HCT116 (cell line): ENCODE results near the gene CXXC5. TPM values are rescaled to one million over a fixed set of nuclear protein-coding genes. Genes with fewer than 3 reads are reported as not detected.

Experiments
- ATAC-seq: fragments of 200-7000 bp; cut with Tn5 transposase; 2 replicates; pipeline ENCODE4 v1.9.1; 2020; ENCODE audit warnings: mild to moderate bottlenecking, moderate library complexity
- BruUV-seq: library from RNA; stranded (reverse); fragments of 400-500 nt; replicated peaks from 2 replicates; lab custom pipeline; 2021; lab: Mats Ljungman, UMichigan
- CTCF ChIA-PET: fragments of 300-600 bp; sonication (Branson Sonifier 250); formaldehyde crosslinking; loops from one replicate; lab custom pipeline; 2021; ENCODE audit warnings: antibody characterized with exemption; lab: Charles Lee
- POLR2A ChIA-PET: fragments of 300-600, 350-600 bp; sonication (Branson Sonifier 250); formaldehyde crosslinking; loops from one replicate; lab custom pipeline; 2021; ENCODE audit warnings: antibody characterized with exemption; lab: Charles Lee
- RAD21 ChIA-PET, 2 experiments: fragments of 300-600 bp; sonication (Branson Sonifier 250); formaldehyde crosslinking; loops; one replicate each; lab custom pipeline; 2023; ENCODE audit warnings: low total read pairs in 2 of 2; ENCODE audit not compliant: uncharacterized antibody in 2 of 2, unreplicated experiment in 2 of 2, low non-redundant PET in 1 of 2; lab: Charles Lee
- DNase-seq: peaks from one replicate; pipeline ENCODE4 v3.0.0-alpha.2; 2010; ENCODE audit warnings: low read depth, low spot score
- H2AFZ ChIP-seq: fragments of 200-600 bp; shearing (Covaris generic), sonication (generic); 2 replicates; pipeline ENCODE4 v1.6.1; 2017; ENCODE audit warnings: low read depth, mixed run types, mixed read lengths, antibody characterized with exemption, low read length; ENCODE audit not compliant: poor library complexity, severe bottlenecking
- H3K27ac ChIP-seq: 2 replicates; pipeline ENCODE4 v1.5.1; 2012; ENCODE audit warnings: low read depth, low read length
- H3K27me3 ChIP-seq: fragments of 200-600 bp; sonication (generic); 2 replicates; pipeline ENCODE4 v1.6.1; 2016; ENCODE audit warnings: mixed run types, low read length, mixed read lengths; ENCODE audit not compliant: insufficient read depth
- H3K36me3 ChIP-seq, 2 experiments: fragments of 200-500 bp in 1 of 2; fragments of 200-600 bp in 1 of 2; sonication (Bioruptor generic) in 1 of 2; sonication (generic) in 1 of 2; 2 replicates each; pipeline versions ENCODE4 v1.5.1 to v1.6.1; 2014 to 2016; ENCODE audit warnings: low read length in 2 of 2, inconsistent platforms in 1 of 2, mixed read lengths in 1 of 2, mixed run types in 1 of 2; ENCODE audit not compliant: insufficient read depth in 2 of 2, control insufficient read depth in 1 of 2
- H3K4me1 ChIP-seq, 2 experiments: fragments of 200-600 bp in 1 of 2; sonication (generic) in 1 of 2; 2 replicates each; pipeline versions ENCODE4 v1.5.1 to v1.6.1; 2012 to 2017; ENCODE audit warnings: low read length in 2 of 2, inconsistent platforms in 1 of 2, mild to moderate bottlenecking in 1 of 2, mixed read lengths in 1 of 2, mixed run types in 1 of 2, moderate library complexity in 1 of 2; ENCODE audit not compliant: insufficient read depth in 2 of 2, control insufficient read depth in 1 of 2
- H3K4me2 ChIP-seq: fragments of 200-600 bp; sonication (generic); 2 replicates; pipeline ENCODE4 v1.6.1; 2017; ENCODE audit warnings: mixed run types, low read length, mixed read lengths
- H3K4me3 ChIP-seq, 2 experiments: fragments of 200-600 bp in 1 of 2; sonication (generic) in 1 of 2; replicated peaks in 1 of 2; 2 replicates each; pipeline ENCODE4 v1.5.1; 2011 to 2016; ENCODE audit warnings: low read length in 2 of 2, control low read depth in 1 of 2, low read depth in 1 of 2, mild to moderate bottlenecking in 1 of 2, mixed read lengths in 1 of 2, mixed run types in 1 of 2
- H3K79me2 ChIP-seq: fragments of 200-600 bp; sonication (generic); 2 replicates; pipeline ENCODE4 v1.6.1; 2017; ENCODE audit warnings: mild to moderate bottlenecking, mixed run types, low read length, moderate library complexity, mixed read lengths; ENCODE audit not compliant: insufficient read depth
- H3K9ac ChIP-seq: fragments of 200-600 bp; sonication (generic); 2 replicates; pipeline ENCODE4 v1.6.1; 2016; ENCODE audit warnings: low read length, mixed read lengths
- H3K9me2 ChIP-seq: fragments of 200-600 bp; sonication (generic), shearing (Covaris generic); 2 replicates; pipeline ENCODE4 v1.6.1; 2017; ENCODE audit warnings: mixed run types, mild to moderate bottlenecking, moderate library complexity; ENCODE audit not compliant: insufficient read depth
- H3K9me3 ChIP-seq, 2 experiments: fragments of 200-500 bp in 1 of 2; fragments of 200-600 bp in 1 of 2; sonication (Bioruptor generic) in 1 of 2; sonication (generic) in 1 of 2; 2 replicates each; pipeline ENCODE4 v1.6.1; 2014 to 2017; ENCODE audit warnings: low read length in 2 of 2, mixed read lengths in 2 of 2, inconsistent platforms in 1 of 2, low read depth in 1 of 2, mild to moderate bottlenecking in 1 of 2, mixed run types in 1 of 2, moderate library complexity in 1 of 2; ENCODE audit not compliant: control insufficient read depth in 1 of 2, insufficient read depth in 1 of 2
- H4K20me1 ChIP-seq: fragments of 200-600 bp; sonication (generic), shearing (Covaris generic); 2 replicates; pipeline ENCODE4 v1.6.1; 2017; ENCODE audit warnings: mixed run types, mild to moderate bottlenecking, moderate library complexity; ENCODE audit not compliant: insufficient read depth
- CBX3 ChIP-seq: IDR thresholded peaks from 2 replicates; pipeline ENCODE4 v1.6.1; 2012; ENCODE audit warnings: low read depth
- CEBPB ChIP-seq: IDR thresholded peaks from 2 replicates; pipeline ENCODE4 v1.6.1; 2012; ENCODE audit warnings: low read depth
- ELF1 ChIP-seq: IDR thresholded peaks from 2 replicates; pipeline ENCODE4 v1.6.1; 2012; ENCODE audit warnings: low read depth, borderline replicate concordance
- FOSL1 ChIP-seq: IDR thresholded peaks from 2 replicates; pipeline ENCODE4 v1.6.1; 2012; ENCODE audit warnings: low read depth
- JUND ChIP-seq: IDR thresholded peaks from 2 replicates; pipeline ENCODE4 v1.6.1; 2012
- POLR2AphosphoS5 ChIP-seq: IDR thresholded peaks from 2 replicates; pipeline ENCODE4 v1.6.1; 2011; ENCODE audit warnings: mild to moderate bottlenecking, low read depth, low read length, moderate library complexity
- SIN3A ChIP-seq: IDR thresholded peaks from 2 replicates; pipeline ENCODE4 v1.6.1; 2012; ENCODE audit warnings: low read depth
- SP1 ChIP-seq: IDR thresholded peaks from 2 replicates; pipeline ENCODE4 v1.6.1; 2012; ENCODE audit warnings: low read depth
- SRF ChIP-seq: IDR thresholded peaks from 2 replicates; pipeline ENCODE4 v1.6.1; 2012; ENCODE audit warnings: low read depth
- TCF7L2 ChIP-seq: IDR thresholded peaks from 2 replicates; pipeline ENCODE4 v1.7.0; 2011; ENCODE audit warnings: borderline replicate concordance, inconsistent platforms; ENCODE audit not compliant: insufficient read depth, insufficient read length; ENCODE audit errors: extremely low read depth
- ZNF274 ChIP-seq: fragments of 200-500 bp; sonication (Bioruptor generic); IDR thresholded peaks from 2 replicates; pipeline ENCODE4 v1.6.1; 2014; ENCODE audit warnings: mild to moderate bottlenecking, low read depth, low read length, inconsistent platforms
- intact Hi-C: fragments of 100-400 bp; cut with micrococcal nuclease; formaldehyde crosslinking; loops from 2 replicates; pipeline ENCODE4 v1.10.0; 2022
- total RNA-seq: library from RNA; stranded (reverse); gene quantifications from one replicate; pipeline ENCODE4 v1.2.1, GENCODE V29; 2021; ENCODE audit not compliant: unreplicated experiment
- TF ChIP-seq, protein P1 (sequence below), 3 experiments: fragments of 200-600 bp in 1 of 3; sonication (generic) in 1 of 3; IDR thresholded peaks in 2 of 3; conservative IDR thresholded peaks in 1 of 3; 2 replicates each; pipeline ENCODE4 v1.5.1; 2012 to 2017; ENCODE audit warnings: low read depth in 2 of 3, low read length in 2 of 3, antibody characterized with exemption in 1 of 3, borderline replicate concordance in 1 of 3, control low read depth in 1 of 3, mild to moderate bottlenecking in 1 of 3, mixed read lengths in 1 of 3, mixed run types in 1 of 3, moderate library complexity in 1 of 3; ENCODE audit not compliant: insufficient read depth in 1 of 3
- TF ChIP-seq, protein P2 (sequence below): IDR thresholded peaks from 2 replicates; pipeline ENCODE4 v1.6.1; 2011; ENCODE audit warnings: mild to moderate bottlenecking, low read length, moderate library complexity; ENCODE audit not compliant: insufficient replicate concordance; ENCODE audit errors: extremely low read depth

The CXXC5 gene
- total RNA-seq, 1 experiment from 2014 or later, result 43.1 TPM

DNA sequence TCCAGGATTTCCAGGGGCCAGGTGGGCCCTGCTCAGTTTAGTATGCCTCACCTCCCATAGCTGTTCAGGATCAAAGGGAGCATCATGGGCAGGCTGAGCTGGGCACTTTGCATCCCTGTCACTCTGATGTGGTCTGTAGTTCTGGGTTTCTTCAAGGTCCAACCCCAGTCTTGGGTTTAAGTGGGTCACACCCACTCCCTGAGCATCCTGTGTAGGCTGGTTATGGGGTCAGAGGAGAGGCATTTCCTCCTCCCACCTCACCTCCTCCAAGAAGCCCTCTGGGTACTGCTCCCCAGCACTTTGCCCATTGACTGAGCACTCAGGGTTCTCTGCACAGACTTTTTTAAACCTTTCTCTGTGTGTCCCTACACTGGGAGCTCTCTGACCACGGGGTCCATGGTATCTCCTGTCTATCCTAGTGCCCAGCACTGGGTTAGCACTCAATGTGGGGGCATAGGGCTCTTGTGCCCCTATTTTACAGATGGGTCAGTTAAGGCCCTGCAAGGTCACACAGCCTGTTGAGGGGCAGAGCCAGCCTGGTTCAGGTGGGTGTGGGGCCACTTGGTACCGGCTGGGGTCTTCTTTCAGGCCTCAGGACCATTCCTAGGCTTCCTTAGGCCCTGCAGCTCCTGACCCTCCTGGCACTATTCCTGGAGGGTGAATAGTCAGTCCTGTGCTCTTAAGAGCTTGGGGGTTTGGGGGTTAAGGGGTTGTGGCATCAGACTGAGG, 19.0 kb downstream of the CXXC5 start:
- DNase-seq (no peak), ATAC-seq (0 out of 2 replicates have a peak, but pooled peaks have one; percentile 5)
- no peaks in the 10 kb centered on the region for H3K9me3 ChIP-seq
- H3K79me2 ChIP-seq, result peaks cover 96% of the 10 kb centered on the region
- peaks cover 48 to 65% of the 10 kb centered on the region in 2 experiments for H3K4me1 ChIP-seq
- no peaks in the 10 kb centered on the region for H4K20me1 ChIP-seq
- no TSS peak for BruUV-seq
- intact Hi-C loops, result no loop called here
- peak overlapping the region; percentile 87 for H3K4me2 ChIP-seq
- POLR2A ChIA-PET, result interaction anchor here (0.8 to 1.5 kb wide), 2 partner anchors 9 to 15 kb away, joined by 3 to 4 read pairs; no protein-coding TSS in a partner anchor
- CTCF ChIA-PET, result no interaction called here
- H3K9me2 ChIP-seq, result no peaks in the 10 kb centered on the region
- no peaks in the 10 kb centered on the region for H3K27me3 ChIP-seq
- TF ChIP-seq SP1, result no peak
- no peak for TF ChIP-seq SIN3A
- no peak for TF ChIP-seq POLR2AphosphoS5
- TF ChIP-seq TCF7L2, result no peak
- TF ChIP-seq SRF, result no peak
- TF ChIP-seq FOSL1, result no peak
- no peak for TF ChIP-seq JUND
- no peak for TF ChIP-seq ZNF274
- TF ChIP-seq ELF1, result no peak
- TF ChIP-seq CEBPB, result no peak
- TF ChIP-seq CBX3, result no peak
- TF ChIP-seq, protein P1, sequence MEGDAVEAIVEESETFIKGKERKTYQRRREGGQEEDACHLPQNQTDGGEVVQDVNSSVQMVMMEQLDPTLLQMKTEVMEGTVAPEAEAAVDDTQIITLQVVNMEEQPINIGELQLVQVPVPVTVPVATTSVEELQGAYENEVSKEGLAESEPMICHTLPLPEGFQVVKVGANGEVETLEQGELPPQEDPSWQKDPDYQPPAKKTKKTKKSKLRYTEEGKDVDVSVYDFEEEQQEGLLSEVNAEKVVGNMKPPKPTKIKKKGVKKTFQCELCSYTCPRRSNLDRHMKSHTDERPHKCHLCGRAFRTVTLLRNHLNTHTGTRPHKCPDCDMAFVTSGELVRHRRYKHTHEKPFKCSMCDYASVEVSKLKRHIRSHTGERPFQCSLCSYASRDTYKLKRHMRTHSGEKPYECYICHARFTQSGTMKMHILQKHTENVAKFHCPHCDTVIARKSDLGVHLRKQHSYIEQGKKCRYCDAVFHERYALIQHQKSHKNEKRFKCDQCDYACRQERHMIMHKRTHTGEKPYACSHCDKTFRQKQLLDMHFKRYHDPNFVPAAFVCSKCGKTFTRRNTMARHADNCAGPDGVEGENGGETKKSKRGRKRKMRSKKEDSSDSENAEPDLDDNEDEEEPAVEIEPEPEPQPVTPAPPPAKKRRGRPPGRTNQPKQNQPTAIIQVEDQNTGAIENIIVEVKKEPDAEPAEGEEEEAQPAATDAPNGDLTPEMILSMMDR (IDR thresholded peaks at IDR 0.05 in 2 of 3, conservative IDR thresholded peaks at IDR 0.05 in 1 of 3; ENCODE audit: borderline replicate concordance in 1 of 3, insufficient read depth in 1 of 3, low read depth in 2 of 3, low read length in 2 of 3), result no peak
- TF ChIP-seq, protein P2, sequence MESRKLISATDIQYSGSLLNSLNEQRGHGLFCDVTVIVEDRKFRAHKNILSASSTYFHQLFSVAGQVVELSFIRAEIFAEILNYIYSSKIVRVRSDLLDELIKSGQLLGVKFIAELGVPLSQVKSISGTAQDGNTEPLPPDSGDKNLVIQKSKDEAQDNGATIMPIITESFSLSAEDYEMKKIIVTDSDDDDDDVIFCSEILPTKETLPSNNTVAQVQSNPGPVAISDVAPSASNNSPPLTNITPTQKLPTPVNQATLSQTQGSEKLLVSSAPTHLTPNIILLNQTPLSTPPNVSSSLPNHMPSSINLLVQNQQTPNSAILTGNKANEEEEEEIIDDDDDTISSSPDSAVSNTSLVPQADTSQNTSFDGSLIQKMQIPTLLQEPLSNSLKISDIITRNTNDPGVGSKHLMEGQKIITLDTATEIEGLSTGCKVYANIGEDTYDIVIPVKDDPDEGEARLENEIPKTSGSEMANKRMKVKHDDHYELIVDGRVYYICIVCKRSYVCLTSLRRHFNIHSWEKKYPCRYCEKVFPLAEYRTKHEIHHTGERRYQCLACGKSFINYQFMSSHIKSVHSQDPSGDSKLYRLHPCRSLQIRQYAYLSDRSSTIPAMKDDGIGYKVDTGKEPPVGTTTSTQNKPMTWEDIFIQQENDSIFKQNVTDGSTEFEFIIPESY, result no peak
- H3K36me3 ChIP-seq, result peaks cover 0 to 4% of the 10 kb centered on the region in 2 experiments; a peak in 1 of 4 replicates
- H2AFZ ChIP-seq, result no peak overlapping the region
- H3K4me3 ChIP-seq, result no peak overlapping the region
- H3K27ac ChIP-seq, result peak overlapping the region; percentile 79
- RAD21 ChIA-PET, result no interaction called here
- H3K9ac ChIP-seq, result peak overlapping the region; percentile 72
